ENCODE results near the gene RNF208.

DNA sequence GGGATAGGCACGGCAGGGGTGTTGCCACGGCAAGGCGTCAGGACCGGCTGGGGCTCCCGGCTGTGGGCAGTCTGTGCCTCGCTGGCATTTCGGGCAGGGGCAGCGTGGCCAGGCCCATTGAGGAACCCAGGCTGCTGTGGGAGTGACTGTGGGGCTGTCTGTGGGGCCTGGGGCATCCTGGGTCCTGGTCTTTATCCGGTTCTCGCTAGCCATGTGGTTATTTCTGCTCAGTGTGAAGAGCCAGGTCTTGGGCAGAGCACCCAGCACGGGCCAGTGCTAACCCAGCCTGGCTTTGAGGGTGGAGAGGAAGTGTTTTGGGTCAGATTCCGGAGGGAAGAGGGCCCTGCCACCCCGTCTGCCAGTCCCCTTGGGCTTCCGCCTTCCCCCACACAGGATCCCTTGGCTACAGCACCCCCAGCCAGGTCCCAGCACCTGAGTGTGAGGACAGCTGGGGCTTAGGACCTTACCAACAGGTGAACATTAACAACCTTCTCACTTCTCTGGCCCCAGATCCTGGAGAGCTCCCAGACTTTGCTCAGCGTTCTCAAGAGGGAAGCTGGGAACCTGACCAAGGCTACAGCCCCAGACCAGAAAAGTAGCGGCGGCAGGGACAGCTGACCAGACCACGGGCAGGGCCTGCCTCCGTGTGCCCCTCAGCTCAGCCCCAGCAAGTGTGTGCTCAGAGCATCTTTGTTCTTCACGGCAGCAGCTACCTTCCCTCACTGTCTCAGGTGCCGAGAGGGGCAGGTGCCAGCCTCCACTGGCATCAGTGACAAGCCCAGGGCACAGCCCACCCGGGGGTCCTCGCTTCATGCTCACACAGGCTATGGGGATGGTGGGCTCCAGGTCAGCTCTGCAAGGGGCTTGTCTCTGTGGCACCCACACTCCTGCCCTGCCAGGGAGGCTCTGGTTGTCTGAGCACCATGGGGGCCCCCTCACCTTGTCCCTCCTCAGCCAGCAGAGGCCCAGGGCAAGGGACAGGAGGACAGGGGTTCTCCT, 32.4 kb downstream of the RNF208 start:
- TF ChIP-seq, protein P1, sequence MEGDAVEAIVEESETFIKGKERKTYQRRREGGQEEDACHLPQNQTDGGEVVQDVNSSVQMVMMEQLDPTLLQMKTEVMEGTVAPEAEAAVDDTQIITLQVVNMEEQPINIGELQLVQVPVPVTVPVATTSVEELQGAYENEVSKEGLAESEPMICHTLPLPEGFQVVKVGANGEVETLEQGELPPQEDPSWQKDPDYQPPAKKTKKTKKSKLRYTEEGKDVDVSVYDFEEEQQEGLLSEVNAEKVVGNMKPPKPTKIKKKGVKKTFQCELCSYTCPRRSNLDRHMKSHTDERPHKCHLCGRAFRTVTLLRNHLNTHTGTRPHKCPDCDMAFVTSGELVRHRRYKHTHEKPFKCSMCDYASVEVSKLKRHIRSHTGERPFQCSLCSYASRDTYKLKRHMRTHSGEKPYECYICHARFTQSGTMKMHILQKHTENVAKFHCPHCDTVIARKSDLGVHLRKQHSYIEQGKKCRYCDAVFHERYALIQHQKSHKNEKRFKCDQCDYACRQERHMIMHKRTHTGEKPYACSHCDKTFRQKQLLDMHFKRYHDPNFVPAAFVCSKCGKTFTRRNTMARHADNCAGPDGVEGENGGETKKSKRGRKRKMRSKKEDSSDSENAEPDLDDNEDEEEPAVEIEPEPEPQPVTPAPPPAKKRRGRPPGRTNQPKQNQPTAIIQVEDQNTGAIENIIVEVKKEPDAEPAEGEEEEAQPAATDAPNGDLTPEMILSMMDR (IDR thresholded peaks at IDR 0.05; ENCODE audit: low read depth, low read length, missing input control), result no peak
- TF ChIP-seq GABPA (IDR thresholded peaks at IDR 0.05 in 1 of 2, conservative IDR thresholded peaks at IDR 0.05 in 1 of 2) (no peak), SP1 (IDR thresholded peaks at IDR 0.05) (no peak), HNF4A (conservative IDR thresholded peaks at IDR 0.05) (no peak), YY1 (IDR thresholded peaks at IDR 0.05) (no peak)
- TF ChIP-seq, protein P2, sequence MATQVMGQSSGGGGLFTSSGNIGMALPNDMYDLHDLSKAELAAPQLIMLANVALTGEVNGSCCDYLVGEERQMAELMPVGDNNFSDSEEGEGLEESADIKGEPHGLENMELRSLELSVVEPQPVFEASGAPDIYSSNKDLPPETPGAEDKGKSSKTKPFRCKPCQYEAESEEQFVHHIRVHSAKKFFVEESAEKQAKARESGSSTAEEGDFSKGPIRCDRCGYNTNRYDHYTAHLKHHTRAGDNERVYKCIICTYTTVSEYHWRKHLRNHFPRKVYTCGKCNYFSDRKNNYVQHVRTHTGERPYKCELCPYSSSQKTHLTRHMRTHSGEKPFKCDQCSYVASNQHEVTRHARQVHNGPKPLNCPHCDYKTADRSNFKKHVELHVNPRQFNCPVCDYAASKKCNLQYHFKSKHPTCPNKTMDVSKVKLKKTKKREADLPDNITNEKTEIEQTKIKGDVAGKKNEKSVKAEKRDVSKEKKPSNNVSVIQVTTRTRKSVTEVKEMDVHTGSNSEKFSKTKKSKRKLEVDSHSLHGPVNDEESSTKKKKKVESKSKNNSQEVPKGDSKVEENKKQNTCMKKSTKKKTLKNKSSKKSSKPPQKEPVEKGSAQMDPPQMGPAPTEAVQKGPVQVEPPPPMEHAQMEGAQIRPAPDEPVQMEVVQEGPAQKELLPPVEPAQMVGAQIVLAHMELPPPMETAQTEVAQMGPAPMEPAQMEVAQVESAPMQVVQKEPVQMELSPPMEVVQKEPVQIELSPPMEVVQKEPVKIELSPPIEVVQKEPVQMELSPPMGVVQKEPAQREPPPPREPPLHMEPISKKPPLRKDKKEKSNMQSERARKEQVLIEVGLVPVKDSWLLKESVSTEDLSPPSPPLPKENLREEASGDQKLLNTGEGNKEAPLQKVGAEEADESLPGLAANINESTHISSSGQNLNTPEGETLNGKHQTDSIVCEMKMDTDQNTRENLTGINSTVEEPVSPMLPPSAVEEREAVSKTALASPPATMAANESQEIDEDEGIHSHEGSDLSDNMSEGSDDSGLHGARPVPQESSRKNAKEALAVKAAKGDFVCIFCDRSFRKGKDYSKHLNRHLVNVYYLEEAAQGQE (IDR thresholded peaks at IDR 0.05), result peak; percentile 80
